GM13976 (cell line): ENCODE data around the gene TAF8.

Source experiments
- DNase-seq: peaks from one replicate; pipeline ENCODE4 v3.0.0; 2012; ENCODE audit warnings: low spot score
- in situ Hi-C: fragments of 300-500 bp; cut with MboI; formaldehyde crosslinking; loops from one replicate; pipeline ENCODE4 v1.12.0; 2022; ENCODE audit warnings: low sequenced_read_pairs, mixed read lengths, inconsistent platforms; ENCODE audit not compliant: unreplicated experiment
- TF ChIP-seq, protein P1 (sequence below): IDR thresholded peaks from 2 replicates; pipeline ENCODE4 v1.5.1; 2012; ENCODE audit warnings: borderline replicate concordance, mild to moderate bottlenecking; ENCODE audit not compliant: insufficient read depth; ENCODE audit errors: extremely low read depth, missing control alignments, control extremely low read depth

TAF8 gene

DNA sequence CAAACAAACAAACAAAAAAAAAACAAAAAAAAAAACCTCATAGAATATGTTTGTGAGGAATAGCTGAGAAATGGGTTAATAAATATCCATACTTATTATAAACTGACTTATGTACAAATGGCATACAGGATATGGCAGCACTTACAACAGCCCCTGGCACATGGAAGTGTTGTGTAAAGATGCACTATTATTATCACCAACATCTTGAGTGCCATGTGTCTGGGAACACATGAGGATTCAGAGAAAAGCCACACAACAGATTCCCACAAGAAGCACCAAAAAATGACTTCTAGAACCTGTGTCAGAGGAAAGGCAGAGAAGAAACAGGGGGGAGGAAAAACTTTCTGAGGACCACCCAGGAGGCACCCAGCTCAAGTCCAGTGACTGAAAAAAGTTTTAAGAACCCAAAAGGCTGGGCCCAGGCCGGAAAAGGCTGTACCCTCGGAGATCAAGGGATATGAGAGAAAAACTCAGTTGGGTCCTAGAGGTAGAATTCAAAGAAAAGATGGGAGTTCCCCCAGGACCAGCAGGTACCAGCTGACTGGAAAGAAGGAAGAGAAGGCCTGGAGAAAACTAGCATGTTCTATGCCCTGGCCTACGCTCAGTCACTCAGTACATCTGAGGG is 9.4 kb upstream of the TAF8 start:
- TF ChIP-seq, protein P1, sequence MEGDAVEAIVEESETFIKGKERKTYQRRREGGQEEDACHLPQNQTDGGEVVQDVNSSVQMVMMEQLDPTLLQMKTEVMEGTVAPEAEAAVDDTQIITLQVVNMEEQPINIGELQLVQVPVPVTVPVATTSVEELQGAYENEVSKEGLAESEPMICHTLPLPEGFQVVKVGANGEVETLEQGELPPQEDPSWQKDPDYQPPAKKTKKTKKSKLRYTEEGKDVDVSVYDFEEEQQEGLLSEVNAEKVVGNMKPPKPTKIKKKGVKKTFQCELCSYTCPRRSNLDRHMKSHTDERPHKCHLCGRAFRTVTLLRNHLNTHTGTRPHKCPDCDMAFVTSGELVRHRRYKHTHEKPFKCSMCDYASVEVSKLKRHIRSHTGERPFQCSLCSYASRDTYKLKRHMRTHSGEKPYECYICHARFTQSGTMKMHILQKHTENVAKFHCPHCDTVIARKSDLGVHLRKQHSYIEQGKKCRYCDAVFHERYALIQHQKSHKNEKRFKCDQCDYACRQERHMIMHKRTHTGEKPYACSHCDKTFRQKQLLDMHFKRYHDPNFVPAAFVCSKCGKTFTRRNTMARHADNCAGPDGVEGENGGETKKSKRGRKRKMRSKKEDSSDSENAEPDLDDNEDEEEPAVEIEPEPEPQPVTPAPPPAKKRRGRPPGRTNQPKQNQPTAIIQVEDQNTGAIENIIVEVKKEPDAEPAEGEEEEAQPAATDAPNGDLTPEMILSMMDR: no peak
- peak; percentile 9 for DNase-seq
- in situ Hi-C loops: loop anchor here (5.0 kb wide), 2 partner anchors 104 to 244 kb away; no protein-coding TSS in a partner anchor

DNA sequence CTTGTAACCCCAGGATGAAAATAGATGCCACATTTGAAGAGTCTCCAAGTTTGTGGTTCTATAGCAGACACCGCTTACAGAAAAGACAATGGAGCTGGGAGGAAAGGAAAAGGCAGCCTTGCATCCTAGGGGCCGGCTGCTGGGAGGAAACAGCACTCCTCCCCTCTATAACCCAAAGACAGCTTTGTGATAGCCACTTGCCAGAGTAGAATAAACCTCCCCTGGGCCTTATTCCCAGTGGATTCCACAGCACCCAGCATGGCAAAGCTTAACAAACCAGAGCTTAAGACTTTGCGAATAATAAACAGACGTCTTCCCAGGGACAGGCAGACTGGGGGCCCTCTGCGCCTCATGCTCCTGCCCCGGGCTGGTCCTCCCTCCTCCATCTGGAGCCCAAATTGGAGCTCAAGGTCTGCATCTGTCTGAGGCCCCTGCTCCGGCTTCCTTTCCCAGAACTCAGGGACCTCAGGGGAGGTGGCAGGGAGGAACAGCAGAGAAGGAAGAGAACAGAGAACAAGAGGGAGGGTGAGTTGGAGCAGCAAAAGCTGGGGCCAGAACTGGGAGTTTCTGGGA is 8.8 kb upstream of the TAF8 start:
- in situ Hi-C loops: loop anchor here (5.0 kb wide), 2 partner anchors 104 to 244 kb away; no protein-coding TSS in a partner anchor
- DNase-seq: no peak
- TF ChIP-seq, protein P1: no peak

DNA sequence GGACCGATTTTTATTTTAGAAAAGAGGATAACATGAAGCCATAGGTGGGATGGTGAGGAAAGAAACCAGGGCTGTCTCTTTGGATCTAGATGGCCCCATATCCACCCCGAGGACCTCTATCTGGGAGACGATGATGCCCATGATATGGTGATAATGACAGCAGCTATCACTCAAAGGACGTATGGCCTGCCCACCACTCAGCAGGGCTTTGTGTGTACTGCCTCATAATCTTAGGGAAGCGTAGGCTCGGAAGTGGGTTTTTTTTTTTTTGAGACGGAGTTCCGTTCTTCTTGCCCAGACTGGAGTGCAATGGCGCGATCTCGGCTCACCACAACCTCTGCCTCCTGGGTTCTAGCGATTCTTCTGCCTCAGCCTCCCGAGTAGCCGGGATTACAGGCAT is 8.2 kb upstream of the TAF8 start:
- no peak for DNase-seq
- TF ChIP-seq, protein P1: no peak
- in situ Hi-C loops: loop anchor here (5.0 kb wide), 2 partner anchors 105 to 245 kb away; no protein-coding TSS in a partner anchor

DNA sequence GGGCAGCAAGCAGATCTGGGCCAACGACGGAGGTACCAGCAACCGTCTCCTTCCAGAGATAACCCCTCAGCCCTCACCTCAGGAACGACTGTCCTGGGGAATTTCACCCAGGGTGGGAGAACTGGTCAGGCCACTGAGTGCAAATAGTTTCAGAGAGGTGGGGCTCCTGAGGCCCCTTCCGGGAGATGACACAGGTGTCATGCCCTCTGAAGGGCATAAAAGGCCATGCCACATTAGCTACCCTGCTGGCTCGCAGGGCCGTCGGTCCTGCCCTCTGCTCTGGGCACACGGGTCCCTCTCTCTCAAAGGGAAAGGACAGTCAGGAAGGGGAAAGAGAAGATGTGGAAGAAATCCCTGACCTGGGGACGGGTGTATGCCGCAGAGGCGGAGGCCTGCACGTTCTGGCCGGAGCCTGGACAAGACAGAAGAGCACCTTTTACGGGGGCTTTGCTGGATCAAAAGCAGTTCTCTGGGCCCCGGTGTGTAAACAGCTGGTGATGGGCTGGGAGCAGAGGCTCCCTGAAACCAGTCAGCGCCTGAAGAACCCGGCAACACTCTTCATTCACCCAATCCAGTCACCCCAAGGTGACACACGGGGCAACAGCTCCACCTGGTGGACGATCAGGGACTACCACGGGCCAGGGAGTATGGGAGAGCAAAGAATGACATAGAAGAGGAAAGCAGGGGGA is 6.4 kb upstream of the TAF8 start:
- in situ Hi-C loops: loop anchor here (5.0 kb wide), 2 partner anchors 107 to 247 kb away; no protein-coding TSS in a partner anchor
- DNase-seq: peak; percentile 86
- TF ChIP-seq, protein P1: peak; percentile 93

DNA sequence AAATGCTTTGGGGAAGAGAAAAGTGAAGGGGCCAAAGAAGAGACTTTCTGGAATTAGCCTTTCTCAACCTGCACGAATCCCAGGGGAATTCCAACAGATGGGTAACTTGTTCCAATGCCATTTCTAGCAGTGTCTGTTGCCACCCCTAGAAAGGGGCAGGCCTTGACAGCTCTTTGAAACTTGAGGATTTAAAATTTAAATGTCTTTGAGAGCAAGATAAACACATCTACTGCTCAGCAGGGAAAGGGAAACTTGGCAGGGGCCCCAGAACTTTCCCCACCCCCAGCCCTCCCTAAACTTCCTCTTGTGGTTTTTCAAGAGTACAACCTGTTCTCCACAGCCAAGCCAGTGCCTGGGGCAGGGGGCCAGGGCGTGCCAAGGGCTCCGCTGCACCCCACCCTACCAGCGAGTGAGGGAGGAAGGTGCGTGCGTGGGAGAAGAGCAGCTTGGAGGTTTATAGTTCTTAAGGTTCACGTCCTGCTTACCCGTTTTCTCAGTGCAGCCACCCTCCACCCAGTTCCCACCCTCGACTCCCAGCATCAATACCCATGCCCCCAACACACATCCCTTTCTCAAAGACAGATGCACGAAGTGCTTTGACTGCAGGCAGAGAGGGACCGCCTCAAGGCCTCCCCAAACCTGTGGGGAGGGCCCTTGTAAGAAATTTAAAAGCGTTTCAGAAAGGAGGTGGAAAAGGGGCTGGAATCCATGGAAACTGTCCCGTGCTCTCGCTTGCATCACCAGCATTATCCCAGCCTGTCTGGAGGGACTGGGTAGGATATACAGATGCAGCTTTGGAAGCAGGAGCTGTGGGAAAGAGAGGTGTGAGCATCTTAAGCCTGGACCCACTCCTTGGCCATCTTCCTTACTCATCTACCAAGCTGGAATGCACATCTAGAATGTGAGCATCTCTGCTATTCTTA is 4.5 kb upstream of the TAF8 start:
- TF ChIP-seq, protein P1: no peak
- DNase-seq: peak; percentile 61
- in situ Hi-C loops: no loop called here

DNA sequence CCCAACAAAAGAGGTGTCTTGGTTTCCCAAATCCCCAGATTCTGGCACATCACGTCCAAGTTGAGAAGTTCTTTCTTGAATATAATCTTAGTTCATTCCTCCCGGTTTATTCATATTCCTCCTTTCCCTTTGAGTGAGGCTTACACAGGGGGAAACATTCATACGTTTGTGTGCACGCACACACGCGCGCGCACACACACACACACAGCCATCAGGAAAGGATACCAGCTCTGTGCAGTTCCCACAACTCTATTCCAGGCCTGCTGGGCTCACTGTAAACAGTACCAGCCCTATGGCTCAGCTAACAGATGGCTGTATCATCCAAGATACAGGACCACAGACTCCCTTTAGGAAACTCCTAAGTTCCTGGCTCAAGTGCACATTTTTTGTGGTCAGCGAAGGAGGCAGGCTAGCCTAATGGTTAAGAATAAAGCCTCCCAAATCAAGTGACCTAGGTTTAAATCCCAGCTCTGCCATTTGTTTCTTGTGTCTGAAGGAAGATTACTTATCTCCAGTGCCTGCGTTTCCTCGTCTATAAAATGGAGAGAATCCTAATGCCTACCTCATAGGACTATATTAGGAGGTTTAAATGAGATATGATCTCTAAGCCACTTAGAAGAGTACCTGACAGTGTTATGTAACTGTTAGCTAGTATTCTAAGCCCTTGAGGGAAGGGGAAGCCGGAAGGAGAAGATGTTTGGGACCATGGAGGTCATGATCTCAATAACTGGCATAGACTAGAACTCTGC is 3.7 kb upstream of the TAF8 start:
- no peak for DNase-seq
- TF ChIP-seq, protein P1: no peak
- in situ Hi-C loops: no loop called here
